ENCODE data around the gene BMP2K. TPM values are rescaled to one million over a fixed set of nuclear protein-coding genes. Genes with fewer than 3 reads are reported as not detected.
A peak's percentile ranks its signal among the peaks of the same experiment; 100 is the strongest.

Gene BMP2K
- total RNA-seq, 1 donor from 2014 or later: 41.3 TPM

GRCh38 chr4:78766026-78766425 is 10.1 kb upstream of the BMP2K start:
- FAIRE-seq (no peak), DNase-seq (ENCODE audit: low read depth) (no peak)
- TF ChIP-seq CTCF (IDR thresholded peaks at IDR 0.05; ENCODE audit: insufficient read depth, low read length, severe bottlenecking): no peak
- Histone ChIP-seq H3K27me3 (ENCODE audit: control insufficient read depth, insufficient read depth, low read length) (no peaks in the 10 kb centered on the region), H3K4me3 (ENCODE audit: low read depth, low read length) (no peak overlapping the region), H3K36me3 (ENCODE audit: control insufficient read depth, insufficient read depth, low read length) (no peaks in the 10 kb centered on the region)

GRCh38 chr4:78766650-78767049 is 9.5 kb upstream of the BMP2K start:
- TF ChIP-seq CTCF (IDR thresholded peaks at IDR 0.05; ENCODE audit: insufficient read depth, low read length, severe bottlenecking): no peak
- FAIRE-seq: no peak
- no peak overlapping the region for H3K4me3 ChIP-seq (ENCODE audit: low read depth, low read length)
- no peaks in the 10 kb centered on the region for H3K36me3 ChIP-seq (ENCODE audit: control insufficient read depth, insufficient read depth, low read length)
- no peak for DNase-seq (ENCODE audit: low read depth)
- H3K27me3 ChIP-seq (ENCODE audit: control insufficient read depth, insufficient read depth, low read length): no peaks in the 10 kb centered on the region

- Histone ChIP-seq H3K4me3 (ENCODE audit: low read depth, low read length) (no peak overlapping the region), H3K36me3 (ENCODE audit: control insufficient read depth, insufficient read depth, low read length) (no peaks in the 10 kb centered on the region), H3K27me3 (ENCODE audit: control insufficient read depth, insufficient read depth, low read length) (no peaks in the 10 kb centered on the region)
- TF ChIP-seq CTCF (IDR thresholded peaks at IDR 0.05; ENCODE audit: insufficient read depth, low read length, severe bottlenecking): no peak
- DNase-seq (ENCODE audit: low read depth) (no peak), FAIRE-seq (no peak)
Observed at GRCh38 chr4:78767350-78767749, 8.8 kb upstream of the BMP2K start.

- no peaks in the 10 kb centered on the region for H3K36me3 ChIP-seq (ENCODE audit: control insufficient read depth, insufficient read depth, low read length)
- H3K27me3 ChIP-seq (ENCODE audit: control insufficient read depth, insufficient read depth, low read length): no peaks in the 10 kb centered on the region
- peak; percentile 76 for DNase-seq (ENCODE audit: low read depth)
- TF ChIP-seq CTCF (IDR thresholded peaks at IDR 0.05; ENCODE audit: insufficient read depth, low read length, severe bottlenecking): no peak
- FAIRE-seq: peak; percentile 23
- H3K4me3 ChIP-seq (ENCODE audit: low read depth, low read length): no peak overlapping the region
Observed at GRCh38 chr4:78768452-78769180, 7.5 kb upstream of the BMP2K start.

GRCh38 chr4:78770091-78770642 is 6.0 kb upstream of the BMP2K start:
- TF ChIP-seq CTCF (IDR thresholded peaks at IDR 0.05; ENCODE audit: insufficient read depth, low read length, severe bottlenecking): no peak
- Histone ChIP-seq H3K27me3 (ENCODE audit: control insufficient read depth, insufficient read depth, low read length) (no peaks in the 10 kb centered on the region), H3K4me3 (ENCODE audit: low read depth, low read length) (no peak overlapping the region), H3K36me3 (ENCODE audit: control insufficient read depth, insufficient read depth, low read length) (no peaks in the 10 kb centered on the region)
- FAIRE-seq (no peak), DNase-seq (ENCODE audit: low read depth) (no peak)

Measured in bronchial epithelial cell (primary cell).